ENCODE data around the gene GNA12.

Gene GNA12

DNA sequence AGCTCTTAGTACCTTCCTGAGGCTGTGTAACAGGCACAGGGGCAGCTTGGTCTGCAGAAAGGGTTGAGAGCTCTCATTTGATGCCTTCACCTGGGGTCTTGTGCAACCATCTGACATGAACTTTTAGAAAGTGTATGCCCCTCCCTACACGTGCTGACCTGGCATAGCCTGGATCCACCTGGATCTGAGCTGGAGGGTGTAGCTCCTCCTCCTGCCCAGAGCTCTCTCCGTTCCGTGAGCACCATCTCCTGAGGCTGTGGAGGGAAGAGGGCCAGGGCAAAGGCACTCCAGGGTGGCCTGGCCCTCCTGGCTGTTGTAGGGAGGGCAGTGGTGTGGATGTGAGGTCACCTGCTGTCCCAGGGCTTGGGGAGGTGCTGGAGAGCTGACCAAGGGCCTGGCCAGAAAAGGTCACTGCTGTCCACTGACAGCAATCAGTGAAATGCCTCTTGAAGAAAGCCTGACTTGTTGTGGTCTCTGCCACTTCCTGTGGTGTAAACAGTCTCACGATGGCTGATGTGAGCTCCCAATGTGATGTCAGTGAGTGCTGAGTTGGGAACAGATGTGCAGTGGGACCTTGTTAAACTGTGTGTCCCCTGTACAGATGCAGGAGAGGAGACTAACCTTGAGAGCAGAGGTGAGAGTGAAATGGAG, 133.1 kb downstream of the GNA12 start:
- peaks cover 13% of the 10 kb centered on the region for H3K27me3 Mint-ChIP-seq (ENCODE audit: low read depth)
- H3K36me3 Mint-ChIP-seq (ENCODE audit: low read depth): peaks cover 17% of the 10 kb centered on the region
- peak overlapping the region in 1 of 3 experiments; percentile 19 for H3K4me3 Mint-ChIP-seq
- H3K27ac Mint-ChIP-seq: no peak overlapping the region
- no peaks in the 10 kb centered on the region for H3K9me3 Mint-ChIP-seq
- no peak for TF ChIP-seq CTCF (IDR thresholded peaks at IDR 0.05; ENCODE audit: unreplicated experiment in 3 of 3)
- peaks cover 36% of the 10 kb centered on the region for H3K4me1 Mint-ChIP-seq

DNA sequence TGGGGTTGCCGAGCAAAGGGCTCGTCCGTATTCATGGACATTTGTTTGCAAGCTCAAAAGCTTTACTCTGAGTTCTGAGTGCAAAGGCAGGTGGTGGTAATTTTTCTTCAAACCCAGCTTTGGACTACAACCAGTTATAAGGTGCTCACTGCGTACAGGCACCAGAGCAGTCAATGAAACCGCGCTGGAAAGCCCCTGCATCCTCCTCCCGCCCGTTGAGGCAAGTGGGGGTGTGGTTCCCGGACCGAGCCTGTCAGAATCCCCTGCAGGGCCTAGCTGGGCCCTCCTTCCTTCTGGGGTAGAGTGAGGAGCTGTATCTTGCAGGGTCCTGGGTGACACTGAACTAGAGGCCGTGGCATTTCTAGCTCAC, 133.8 kb downstream of the GNA12 start:
- H3K27me3 Mint-ChIP-seq (ENCODE audit: low read depth): peaks cover 15% of the 10 kb centered on the region
- TF ChIP-seq CTCF (IDR thresholded peaks at IDR 0.05; ENCODE audit: unreplicated experiment in 3 of 3): no peak
- peaks cover 30% of the 10 kb centered on the region for H3K4me1 Mint-ChIP-seq
- H3K27ac Mint-ChIP-seq: no peak overlapping the region
- H3K9me3 Mint-ChIP-seq: no peaks in the 10 kb centered on the region
- peaks cover 17% of the 10 kb centered on the region for H3K36me3 Mint-ChIP-seq (ENCODE audit: low read depth)
- H3K4me3 Mint-ChIP-seq: no peak overlapping the region

DNA sequence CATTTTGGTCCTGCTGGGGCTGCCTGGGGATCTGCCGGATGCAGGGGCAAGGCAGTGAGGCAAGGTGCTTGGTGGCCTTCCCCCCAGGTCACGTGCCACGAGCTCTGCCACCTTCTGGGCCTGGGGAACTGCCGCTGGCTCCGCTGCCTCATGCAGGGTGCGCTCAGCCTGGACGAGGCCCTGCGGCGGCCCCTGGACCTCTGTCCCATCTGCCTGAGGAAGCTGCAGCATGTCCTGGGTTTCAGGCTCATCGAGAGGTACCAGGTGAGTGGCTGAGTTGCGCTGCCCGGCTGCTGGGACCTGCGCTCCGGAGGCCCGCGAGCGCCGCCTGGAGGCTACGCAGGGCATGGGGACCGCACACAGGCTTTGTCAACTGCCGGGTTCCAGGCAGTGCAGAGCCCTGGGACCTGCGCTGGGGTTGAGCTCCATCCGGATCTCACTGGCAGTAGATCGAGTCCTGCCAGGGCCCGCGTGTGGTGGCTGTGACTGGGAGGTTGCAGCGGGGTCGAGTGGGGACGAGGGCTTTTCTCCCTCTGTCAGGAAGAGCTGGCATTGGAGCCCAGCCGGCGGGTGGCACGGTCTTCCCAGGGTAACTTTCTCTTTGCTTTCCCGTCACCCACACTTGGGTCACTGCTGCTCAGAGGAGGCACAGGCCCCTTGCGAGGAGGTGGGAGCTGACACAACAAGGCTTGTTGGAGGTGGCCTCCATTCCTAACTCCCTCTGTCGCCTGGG, 134.4 kb downstream of the GNA12 start:
- peak; percentile 91 to 94 (median 92) for TF ChIP-seq CTCF (IDR thresholded peaks at IDR 0.05; ENCODE audit: unreplicated experiment in 3 of 3)
- Mint-ChIP-seq H3K36me3 (ENCODE audit: low read depth) (peaks cover 15% of the 10 kb centered on the region), H3K9me3 (no peaks in the 10 kb centered on the region), H3K4me3 (no peak overlapping the region), H3K4me1 (peaks cover 27% of the 10 kb centered on the region), H3K27ac (no peak overlapping the region), H3K27me3 (ENCODE audit: low read depth) (peaks cover 18% of the 10 kb centered on the region)

DNA sequence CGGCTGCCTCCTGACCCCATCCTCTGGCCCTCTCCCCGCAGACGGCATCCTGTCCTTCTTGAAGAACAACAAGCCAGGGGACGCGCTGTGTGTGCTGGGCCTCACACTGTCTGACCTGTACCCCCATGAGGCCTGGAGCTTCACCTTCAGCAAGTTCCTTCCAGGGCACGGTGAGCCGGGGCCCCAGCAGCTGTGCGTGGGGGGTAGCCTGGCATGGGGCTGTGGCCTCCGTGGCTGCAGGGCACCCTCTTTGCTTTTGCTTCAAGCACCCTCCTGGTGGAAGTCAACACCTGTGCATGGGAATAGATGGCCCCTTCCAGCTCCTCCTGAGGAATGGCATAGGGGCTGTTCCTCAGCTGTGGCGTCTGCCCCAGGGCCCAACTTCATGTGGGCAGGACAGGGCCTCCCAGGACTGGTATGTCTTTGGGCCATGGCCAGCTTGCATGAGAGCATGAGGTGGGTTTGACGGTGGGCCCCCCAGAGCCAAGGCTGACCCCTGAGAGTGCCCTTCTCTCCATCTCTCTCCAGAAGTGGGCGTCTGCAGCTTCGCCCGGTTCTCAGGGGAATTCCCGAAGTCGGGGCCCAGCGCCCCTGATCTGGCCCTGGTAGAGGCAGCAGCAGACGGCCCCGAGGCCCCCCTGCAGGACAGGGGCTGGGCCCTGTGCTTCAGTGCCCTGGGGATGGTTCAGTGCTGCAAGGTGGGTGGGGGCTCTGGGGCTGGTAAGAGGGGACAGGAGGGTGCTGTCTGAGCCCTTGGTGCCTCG, 135.4 kb downstream of the GNA12 start:
- Mint-ChIP-seq H3K27me3 (ENCODE audit: low read depth) (peaks cover 18% of the 10 kb centered on the region), H3K4me1 (peaks cover 17% of the 10 kb centered on the region), H3K9me3 (no peaks in the 10 kb centered on the region), H3K27ac (no peak overlapping the region), H3K36me3 (ENCODE audit: low read depth) (peaks cover 5% of the 10 kb centered on the region), H3K4me3 (no peak overlapping the region)
- TF ChIP-seq CTCF (IDR thresholded peaks at IDR 0.05; ENCODE audit: unreplicated experiment in 3 of 3): no peak

DNA sequence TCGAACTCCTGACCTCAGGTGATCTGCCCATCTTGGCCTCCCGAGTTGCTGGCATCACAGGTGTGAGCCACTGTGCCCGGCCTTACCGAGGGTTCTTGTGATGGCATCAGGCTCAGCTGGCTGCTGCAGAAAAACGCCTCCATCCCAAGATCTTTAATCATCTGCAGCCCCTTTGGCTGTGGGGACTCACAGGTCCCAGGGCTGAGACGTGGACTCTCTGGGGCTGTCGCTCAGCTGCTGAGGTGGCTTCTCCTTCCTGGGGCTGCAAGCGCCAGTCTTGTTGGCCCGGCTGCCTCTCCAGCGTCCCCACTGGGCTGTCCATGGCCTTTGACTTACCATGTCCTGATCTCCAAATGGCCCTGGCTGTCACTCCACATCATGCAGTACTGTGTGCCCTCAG, 136.1 kb downstream of the GNA12 start:
- Mint-ChIP-seq H3K4me3 (no peak overlapping the region), H3K4me1 (peaks cover 10% of the 10 kb centered on the region), H3K36me3 (ENCODE audit: low read depth) (no peaks in the 10 kb centered on the region), H3K9me3 (no peaks in the 10 kb centered on the region), H3K27me3 (ENCODE audit: low read depth) (peaks cover 18% of the 10 kb centered on the region), H3K27ac (no peak overlapping the region)
- TF ChIP-seq CTCF (IDR thresholded peaks at IDR 0.05; ENCODE audit: unreplicated experiment in 3 of 3): no peak

Measured in nephron (organoid).